SK-N-SH treated with all-trans-retinoic acid at 6 μM for 48 hours (cell line): ENCODE measurements around the gene ABCC4.
A peak's percentile ranks its signal among the peaks of the same experiment; 100 is the strongest.

Experiments
- ATAC-seq: fragments of 200-7000 bp; cut with Tn5 transposase; 3 replicates; pipeline ENCODE4 v1.9.1; 2020; ENCODE audit warnings: mild to moderate bottlenecking, moderate library complexity
- ARNTL ChIP-seq: fragments of 450-650 bp; formaldehyde crosslinking; IDR thresholded peaks from 2 replicates; pipeline ENCODE4 v1.5.0; 2020; ENCODE audit warnings: low read depth, mild to moderate bottlenecking, moderate library complexity, borderline replicate concordance
- BACH2 ChIP-seq: fragments of 250-450 bp; sonication (Bioruptor Pico); IDR thresholded peaks from 2 replicates; pipeline ENCODE4 v1.9.0; 2021; ENCODE audit warnings: mild to moderate bottlenecking, borderline replicate concordance
- CSDC2 ChIP-seq: fragments of 250-450 bp; sonication (Bioruptor Pico); IDR thresholded peaks from 2 replicates; pipeline ENCODE4 v1.5.0; 2020; ENCODE audit warnings: mild to moderate bottlenecking, moderate library complexity
- ESRRG ChIP-seq: fragments of 250-450 bp; sonication (Bioruptor Pico); IDR thresholded peaks from 2 replicates; pipeline ENCODE4 v1.6.1; 2021; ENCODE audit warnings: mild to moderate bottlenecking
- GLIS3 ChIP-seq: fragments of 250-450 bp; sonication (Bioruptor Pico); IDR thresholded peaks from 2 replicates; pipeline ENCODE4 v1.5.0; 2020; ENCODE audit warnings: mild to moderate bottlenecking, moderate library complexity
- ISL1 ChIP-seq: fragments of 250-450 bp; sonication (Bioruptor Pico); IDR thresholded peaks from 2 replicates; pipeline ENCODE4 v2.1.2; 2022; ENCODE audit warnings: mild to moderate bottlenecking, moderate library complexity
- OSR1 ChIP-seq: fragments of 250-450 bp; sonication (Bioruptor Pico); IDR thresholded peaks from 2 replicates; pipeline ENCODE4 v1.8.0; 2022; ENCODE audit warnings: moderate library complexity, mild to moderate bottlenecking, inconsistent platforms
- PPARA ChIP-seq: fragments of 250-450 bp; sonication (Bioruptor Pico); IDR thresholded peaks from 2 replicates; pipeline ENCODE4 v1.5.0; 2020; ENCODE audit warnings: mild to moderate bottlenecking, borderline replicate concordance
- RARB ChIP-seq: fragments of 250-450 bp; sonication (Bioruptor Pico); IDR thresholded peaks from 2 replicates; pipeline ENCODE4 v1.8.0; 2021; ENCODE audit warnings: mild to moderate bottlenecking, moderate library complexity
- SNAI2 ChIP-seq: fragments of 250-450 bp; sonication (Bioruptor Pico); IDR thresholded peaks from 2 replicates; pipeline ENCODE4 v1.5.0; 2020; ENCODE audit warnings: mild to moderate bottlenecking, moderate library complexity
- TCF4 ChIP-seq: fragments of 250-450 bp; sonication (Bioruptor Pico); IDR thresholded peaks from 2 replicates; pipeline ENCODE4 v1.8.0; 2021; ENCODE audit warnings: mild to moderate bottlenecking, moderate library complexity, borderline replicate concordance
- TOX ChIP-seq: fragments of 250-450 bp; sonication (Bioruptor Pico); IDR thresholded peaks from 2 replicates; pipeline ENCODE4 v1.8.0; 2021; ENCODE audit warnings: mild to moderate bottlenecking, moderate library complexity, borderline replicate concordance
- ZC3H10 ChIP-seq: fragments of 250-450 bp; sonication (Bioruptor Pico); IDR thresholded peaks from 2 replicates; pipeline ENCODE4 v1.5.1; 2021; ENCODE audit warnings: mild to moderate bottlenecking, moderate library complexity
- ZFP3 ChIP-seq: fragments of 250-450 bp; sonication (Bioruptor Pico); IDR thresholded peaks from 2 replicates; pipeline ENCODE4 v1.5.0; 2020; ENCODE audit warnings: mild to moderate bottlenecking, moderate library complexity
- ZFP30 ChIP-seq: fragments of 450-650 bp; formaldehyde crosslinking; IDR thresholded peaks from 2 replicates; pipeline ENCODE4 v1.5.0; 2022; ENCODE audit warnings: mild to moderate bottlenecking, moderate library complexity
- ZNF565 ChIP-seq: fragments of 450-650 bp; formaldehyde crosslinking; conservative IDR thresholded peaks from 2 replicates; pipeline ENCODE4 v1.5.0; 2020; ENCODE audit warnings: low read depth, mild to moderate bottlenecking, moderate library complexity
- ZNF70 ChIP-seq: fragments of 450-650 bp; formaldehyde crosslinking; IDR thresholded peaks from 2 replicates; pipeline ENCODE4 v1.5.0; 2020; ENCODE audit warnings: mild to moderate bottlenecking, moderate library complexity
- ZNF8 ChIP-seq: fragments of 450-650 bp; formaldehyde crosslinking; IDR thresholded peaks from 2 replicates; pipeline ENCODE4 v1.5.0; 2020; ENCODE audit warnings: mild to moderate bottlenecking, moderate library complexity
- TF ChIP-seq, protein P1 (sequence below): fragments of 250-450 bp; sonication (Bioruptor Pico); IDR thresholded peaks from 2 replicates; pipeline ENCODE4 v1.5.1; 2021; ENCODE audit warnings: mild to moderate bottlenecking, moderate library complexity
- TF ChIP-seq, protein P2 (sequence below): fragments of 250-450 bp; sonication (Bioruptor Pico); IDR thresholded peaks from 2 replicates; pipeline ENCODE4 v1.5.1; 2020; ENCODE audit warnings: low read depth, mild to moderate bottlenecking, moderate library complexity
- TF ChIP-seq, protein P3 (sequence below): fragments of 250-450 bp; sonication (Bioruptor Pico); IDR thresholded peaks from 2 replicates; pipeline ENCODE4 v1.8.0; 2020; ENCODE audit warnings: mild to moderate bottlenecking, moderate library complexity, borderline replicate concordance
- TF ChIP-seq, protein P4 (sequence below): fragments of 250-450 bp; sonication (Bioruptor Pico); IDR thresholded peaks from 2 replicates; pipeline ENCODE4 v1.8.0; 2021; ENCODE audit warnings: low read depth, mild to moderate bottlenecking, moderate library complexity, borderline replicate concordance

Gene ABCC4

DNA sequence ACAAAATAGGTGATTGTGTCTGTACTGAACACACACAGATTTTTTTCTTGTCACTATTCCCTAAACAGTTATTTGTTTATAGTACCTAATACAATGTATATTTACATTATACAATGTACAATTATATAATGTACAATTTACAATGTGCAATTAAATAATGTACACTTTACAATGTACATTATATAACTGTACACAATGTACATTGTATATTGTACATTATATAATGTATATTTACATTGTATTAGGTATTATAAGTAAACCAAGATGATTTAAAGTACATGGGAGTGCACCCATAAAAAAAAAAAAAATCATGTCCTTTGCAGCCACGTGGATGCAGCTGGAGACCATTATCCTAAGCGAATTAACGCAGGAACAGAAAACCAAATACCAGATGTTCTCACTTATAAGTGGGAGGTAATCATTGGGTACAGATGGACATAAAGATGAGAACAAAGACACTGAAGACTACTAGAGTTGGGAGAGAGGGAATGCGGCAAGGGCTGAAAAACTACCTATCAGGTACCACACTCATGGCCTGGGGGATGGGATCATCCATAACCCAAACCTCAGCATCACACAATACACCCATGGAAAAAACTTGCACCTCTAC is 68.1 kb downstream of the ABCC4 start:
- ATAC-seq: no peak
- TF ChIP-seq OSR1 (no peak), SNAI2 (CRISPR knock-in tag) (no peak), TCF4 (CRISPR knock-in tag) (peak; percentile 94)

DNA sequence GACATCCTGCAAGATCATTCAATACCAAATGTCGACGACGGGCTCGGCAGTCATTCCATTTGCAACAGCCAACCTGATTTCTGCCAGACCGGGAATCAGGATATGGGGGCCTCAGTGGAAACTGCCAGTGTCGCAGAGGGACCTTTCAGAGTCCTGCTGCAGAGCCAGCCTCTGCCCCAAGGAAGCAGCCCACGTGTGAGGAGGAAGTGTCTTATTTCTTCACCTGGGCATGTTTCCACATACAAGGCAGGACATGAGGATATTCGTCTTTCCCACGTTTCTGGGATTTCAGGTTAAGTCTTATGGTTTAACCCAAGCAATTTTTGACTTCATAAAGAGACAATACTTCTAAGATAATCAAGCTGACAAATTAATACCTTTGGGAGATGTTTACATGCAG is 69.9 kb downstream of the ABCC4 start:
- no peak for ATAC-seq
- TF ChIP-seq CSDC2 (CRISPR knock-in tag): no peak
- TF ChIP-seq, protein P1, sequence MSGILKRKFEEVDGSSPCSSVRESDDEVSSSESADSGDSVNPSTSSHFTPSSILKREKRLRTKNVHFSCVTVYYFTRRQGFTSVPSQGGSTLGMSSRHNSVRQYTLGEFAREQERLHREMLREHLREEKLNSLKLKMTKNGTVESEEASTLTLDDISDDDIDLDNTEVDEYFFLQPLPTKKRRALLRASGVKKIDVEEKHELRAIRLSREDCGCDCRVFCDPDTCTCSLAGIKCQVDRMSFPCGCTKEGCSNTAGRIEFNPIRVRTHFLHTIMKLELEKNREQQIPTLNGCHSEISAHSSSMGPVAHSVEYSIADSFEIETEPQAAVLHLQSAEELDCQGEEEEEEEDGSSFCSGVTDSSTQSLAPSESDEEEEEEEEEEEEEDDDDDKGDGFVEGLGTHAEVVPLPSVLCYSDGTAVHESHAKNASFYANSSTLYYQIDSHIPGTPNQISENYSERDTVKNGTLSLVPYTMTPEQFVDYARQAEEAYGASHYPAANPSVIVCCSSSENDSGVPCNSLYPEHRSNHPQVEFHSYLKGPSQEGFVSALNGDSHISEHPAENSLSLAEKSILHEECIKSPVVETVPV (CRISPR knock-in tag): no peak
- no peak for TF ChIP-seq ZNF8 (CRISPR knock-in tag)
- TF ChIP-seq RARB (CRISPR knock-in tag): no peak
- TF ChIP-seq ZNF70 (CRISPR knock-in tag): no peak
- no peak for TF ChIP-seq ARNTL (CRISPR knock-in tag)
- TF ChIP-seq ZNF565: no peak
- no peak for TF ChIP-seq GLIS3
- no peak for TF ChIP-seq ZFP3 (CRISPR knock-in tag)
- TF ChIP-seq TOX (CRISPR knock-in tag): no peak
- no peak for TF ChIP-seq OSR1
- TF ChIP-seq PPARA (CRISPR knock-in tag): no peak
- TF ChIP-seq BACH2 (CRISPR knock-in tag): no peak
- TF ChIP-seq ZFP30 (CRISPR knock-in tag): no peak
- TF ChIP-seq, protein P2, sequence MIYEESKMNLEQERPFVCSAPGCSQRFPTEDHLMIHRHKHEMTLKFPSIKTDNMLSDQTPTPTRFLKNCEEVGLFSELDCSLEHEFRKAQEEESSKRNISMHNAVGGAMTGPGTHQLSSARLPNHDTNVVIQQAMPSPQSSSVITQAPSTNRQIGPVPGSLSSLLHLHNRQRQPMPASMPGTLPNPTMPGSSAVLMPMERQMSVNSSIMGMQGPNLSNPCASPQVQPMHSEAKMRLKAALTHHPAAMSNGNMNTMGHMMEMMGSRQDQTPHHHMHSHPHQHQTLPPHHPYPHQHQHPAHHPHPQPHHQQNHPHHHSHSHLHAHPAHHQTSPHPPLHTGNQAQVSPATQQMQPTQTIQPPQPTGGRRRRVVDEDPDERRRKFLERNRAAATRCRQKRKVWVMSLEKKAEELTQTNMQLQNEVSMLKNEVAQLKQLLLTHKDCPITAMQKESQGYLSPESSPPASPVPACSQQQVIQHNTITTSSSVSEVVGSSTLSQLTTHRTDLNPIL (CRISPR knock-in tag): no peak
- no peak for TF ChIP-seq ZC3H10 (CRISPR knock-in tag)
- no peak for TF ChIP-seq ISL1

DNA sequence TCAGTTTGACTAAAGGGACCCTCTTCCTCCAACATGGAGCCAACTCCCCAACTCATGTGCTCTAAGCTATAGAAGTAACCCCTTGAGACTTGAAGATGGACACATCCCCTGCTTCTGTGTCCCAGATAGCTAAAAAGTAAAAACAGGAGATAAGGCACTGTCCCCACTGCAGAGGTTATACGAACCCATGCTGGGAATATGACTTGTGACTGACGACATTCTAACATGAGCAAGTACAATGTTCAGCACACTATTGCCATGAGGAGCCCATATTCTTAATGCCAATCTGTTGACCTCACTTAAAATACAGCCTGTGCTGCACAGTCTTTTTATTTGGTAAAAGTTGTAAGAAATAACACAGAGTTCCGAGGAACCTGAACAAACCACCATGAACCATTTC is 71.4 kb downstream of the ABCC4 start:
- no peak for TF ChIP-seq OSR1
- TF ChIP-seq, protein P3, sequence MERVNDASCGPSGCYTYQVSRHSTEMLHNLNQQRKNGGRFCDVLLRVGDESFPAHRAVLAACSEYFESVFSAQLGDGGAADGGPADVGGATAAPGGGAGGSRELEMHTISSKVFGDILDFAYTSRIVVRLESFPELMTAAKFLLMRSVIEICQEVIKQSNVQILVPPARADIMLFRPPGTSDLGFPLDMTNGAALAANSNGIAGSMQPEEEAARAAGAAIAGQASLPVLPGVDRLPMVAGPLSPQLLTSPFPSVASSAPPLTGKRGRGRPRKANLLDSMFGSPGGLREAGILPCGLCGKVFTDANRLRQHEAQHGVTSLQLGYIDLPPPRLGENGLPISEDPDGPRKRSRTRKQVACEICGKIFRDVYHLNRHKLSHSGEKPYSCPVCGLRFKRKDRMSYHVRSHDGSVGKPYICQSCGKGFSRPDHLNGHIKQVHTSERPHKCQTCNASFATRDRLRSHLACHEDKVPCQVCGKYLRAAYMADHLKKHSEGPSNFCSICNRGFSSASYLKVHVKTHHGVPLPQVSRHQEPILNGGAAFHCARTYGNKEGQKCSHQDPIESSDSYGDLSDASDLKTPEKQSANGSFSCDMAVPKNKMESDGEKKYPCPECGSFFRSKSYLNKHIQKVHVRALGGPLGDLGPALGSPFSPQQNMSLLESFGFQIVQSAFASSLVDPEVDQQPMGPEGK (CRISPR knock-in tag): no peak
- TF ChIP-seq, protein P2 (CRISPR knock-in tag): no peak
- no peak for TF ChIP-seq ESRRG (CRISPR knock-in tag)
- TF ChIP-seq, protein P4, sequence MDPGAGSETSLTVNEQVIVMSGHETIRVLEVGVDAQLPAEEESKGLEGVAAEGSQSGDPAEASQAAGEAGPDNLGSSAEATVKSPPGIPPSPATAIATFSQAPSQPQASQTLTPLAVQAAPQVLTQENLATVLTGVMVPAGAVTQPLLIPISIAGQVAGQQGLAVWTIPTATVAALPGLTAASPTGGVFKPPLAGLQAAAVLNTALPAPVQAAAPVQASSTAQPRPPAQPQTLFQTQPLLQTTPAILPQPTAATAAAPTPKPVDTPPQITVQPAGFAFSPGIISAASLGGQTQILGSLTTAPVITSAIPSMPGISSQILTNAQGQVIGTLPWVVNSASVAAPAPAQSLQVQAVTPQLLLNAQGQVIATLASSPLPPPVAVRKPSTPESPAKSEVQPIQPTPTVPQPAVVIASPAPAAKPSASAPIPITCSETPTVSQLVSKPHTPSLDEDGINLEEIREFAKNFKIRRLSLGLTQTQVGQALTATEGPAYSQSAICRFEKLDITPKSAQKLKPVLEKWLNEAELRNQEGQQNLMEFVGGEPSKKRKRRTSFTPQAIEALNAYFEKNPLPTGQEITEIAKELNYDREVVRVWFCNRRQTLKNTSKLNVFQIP (CRISPR knock-in tag): no peak
- TF ChIP-seq ZFP3 (CRISPR knock-in tag): no peak
- TF ChIP-seq SNAI2 (CRISPR knock-in tag): no peak
- no peak for TF ChIP-seq TOX (CRISPR knock-in tag)
- TF ChIP-seq ZC3H10 (CRISPR knock-in tag): no peak
- TF ChIP-seq CSDC2 (CRISPR knock-in tag): no peak
- no peak for TF ChIP-seq ZNF70 (CRISPR knock-in tag)
- TF ChIP-seq PPARA (CRISPR knock-in tag): no peak
- TF ChIP-seq BACH2 (CRISPR knock-in tag): no peak
- TF ChIP-seq ARNTL (CRISPR knock-in tag): no peak
- TF ChIP-seq, all 23 proteins: peak for 0
- ATAC-seq: no peak
